ENCODE results near the gene ZFP57.

DNA sequence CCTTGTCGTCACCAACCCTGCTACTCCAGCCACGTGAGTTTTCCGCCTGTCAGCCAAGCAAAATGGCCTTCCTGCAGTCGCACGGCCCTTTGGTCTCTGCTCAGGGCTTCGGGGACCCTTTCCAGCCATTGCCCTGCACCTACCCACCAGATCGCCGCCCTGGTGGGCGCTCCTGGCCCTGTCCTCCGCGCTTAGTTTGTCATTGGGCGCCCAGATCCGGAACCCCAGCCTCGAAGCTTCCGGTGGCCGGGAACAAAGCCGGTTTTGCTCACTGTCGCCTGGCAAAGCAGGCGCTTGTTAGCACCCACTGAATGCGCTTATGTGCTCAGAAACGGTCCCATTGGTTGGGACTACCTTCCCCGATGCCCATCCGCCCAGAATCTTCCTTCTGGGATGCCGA lies 536 bp downstream of the ZFP57 start:
- TF ChIP-seq, protein P1, sequence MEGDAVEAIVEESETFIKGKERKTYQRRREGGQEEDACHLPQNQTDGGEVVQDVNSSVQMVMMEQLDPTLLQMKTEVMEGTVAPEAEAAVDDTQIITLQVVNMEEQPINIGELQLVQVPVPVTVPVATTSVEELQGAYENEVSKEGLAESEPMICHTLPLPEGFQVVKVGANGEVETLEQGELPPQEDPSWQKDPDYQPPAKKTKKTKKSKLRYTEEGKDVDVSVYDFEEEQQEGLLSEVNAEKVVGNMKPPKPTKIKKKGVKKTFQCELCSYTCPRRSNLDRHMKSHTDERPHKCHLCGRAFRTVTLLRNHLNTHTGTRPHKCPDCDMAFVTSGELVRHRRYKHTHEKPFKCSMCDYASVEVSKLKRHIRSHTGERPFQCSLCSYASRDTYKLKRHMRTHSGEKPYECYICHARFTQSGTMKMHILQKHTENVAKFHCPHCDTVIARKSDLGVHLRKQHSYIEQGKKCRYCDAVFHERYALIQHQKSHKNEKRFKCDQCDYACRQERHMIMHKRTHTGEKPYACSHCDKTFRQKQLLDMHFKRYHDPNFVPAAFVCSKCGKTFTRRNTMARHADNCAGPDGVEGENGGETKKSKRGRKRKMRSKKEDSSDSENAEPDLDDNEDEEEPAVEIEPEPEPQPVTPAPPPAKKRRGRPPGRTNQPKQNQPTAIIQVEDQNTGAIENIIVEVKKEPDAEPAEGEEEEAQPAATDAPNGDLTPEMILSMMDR (IDR thresholded peaks at IDR 0.05; ENCODE audit: insufficient read depth, low read depth, low read length) = no peak
- TF ChIP-seq EZH2 (IDR thresholded peaks at IDR 0.05; ENCODE audit: insufficient read depth, low read length) = no peak

Measured in astrocyte (in vitro differentiated cells and primary cell).